ENCODE measurements around the gene HGFAC.
A peak's percentile ranks its signal among the peaks of the same experiment; 100 is the strongest.

Gene HGFAC

DNA sequence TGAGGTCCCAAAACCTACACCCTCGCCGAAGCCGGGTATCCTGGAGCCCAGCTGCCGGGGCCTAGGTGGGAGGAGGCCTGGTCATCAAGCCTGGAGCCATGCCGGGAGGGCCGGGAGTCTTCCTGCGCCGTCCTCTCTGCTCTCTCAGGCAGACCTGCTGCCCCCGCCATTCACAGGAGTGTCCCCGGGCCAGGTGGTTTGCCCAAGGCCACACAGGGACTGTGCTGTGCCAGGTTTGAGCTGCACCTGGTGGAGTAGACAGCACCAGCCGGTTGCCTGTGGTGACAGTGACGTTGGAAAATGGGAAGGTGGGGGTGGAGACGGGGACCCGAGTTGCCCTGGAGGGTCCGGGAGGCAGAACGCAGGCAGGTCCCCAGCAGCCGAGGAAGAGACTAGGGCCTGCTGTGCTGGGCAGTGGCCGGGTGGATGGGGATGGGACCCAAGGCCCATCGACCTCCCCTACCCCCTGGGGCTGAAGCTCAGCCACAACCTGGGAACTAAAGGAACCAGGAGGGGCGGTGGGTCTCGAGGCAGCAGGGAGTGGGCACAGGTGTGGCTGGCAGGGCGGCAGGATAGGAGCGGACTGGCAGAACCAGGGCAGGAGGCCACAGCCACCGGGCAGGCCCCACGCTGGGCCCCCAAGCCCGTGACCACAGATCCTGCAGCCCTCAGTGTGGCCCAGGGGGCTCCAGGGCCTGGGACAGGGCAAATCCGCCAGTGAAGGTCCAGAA, 30.8 kb downstream of the HGFAC start:
- DNase-seq (ENCODE audit: low spot score) (no peak), FAIRE-seq (no peak)

GRCh38 chr4:3473181-3473950, 31.6 kb downstream of the HGFAC start:
- FAIRE-seq (no peak), DNase-seq (ENCODE audit: low spot score) (no peak)

DNA sequence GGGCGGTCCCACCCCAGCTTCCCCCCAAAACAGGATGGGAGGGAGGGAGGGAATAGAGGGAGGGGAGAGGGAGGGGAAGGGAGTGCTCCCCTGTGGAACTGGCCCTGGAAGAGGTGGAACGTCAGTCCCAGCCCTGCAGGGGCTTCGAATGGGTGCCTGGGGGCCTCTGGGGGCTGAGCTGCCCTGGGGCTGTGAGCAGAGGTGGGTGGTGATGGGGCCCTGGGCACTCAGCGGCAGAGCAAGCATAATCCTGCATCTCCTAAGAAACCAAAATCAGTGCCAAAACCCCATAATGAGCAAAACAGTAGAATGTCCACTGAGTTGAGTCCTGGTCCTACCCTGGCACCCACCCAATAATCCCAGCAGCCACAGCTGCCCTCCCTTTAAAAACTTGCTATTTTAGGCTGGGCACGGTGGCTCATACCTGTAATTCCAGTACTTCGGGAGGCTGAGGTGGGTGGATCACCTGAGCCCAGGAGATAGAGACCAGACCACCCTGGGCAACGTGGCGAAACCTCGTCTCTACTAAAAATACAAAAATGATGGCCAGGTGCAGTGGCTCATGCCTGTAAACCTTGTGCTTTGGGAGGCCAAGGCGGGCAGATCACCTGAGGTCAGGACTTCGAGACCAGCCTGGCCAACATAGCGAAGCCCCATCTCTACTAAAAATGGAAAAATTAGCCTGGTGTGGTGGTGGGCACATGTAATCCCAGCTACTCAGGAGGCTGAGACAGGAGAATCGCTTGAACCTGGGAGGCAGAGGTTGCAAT, 32.4 kb downstream of the HGFAC start:
- FAIRE-seq: no peak
- no peak for DNase-seq (ENCODE audit: low spot score)

GRCh38 chr4:3475041-3475712, 33.4 kb downstream of the HGFAC start:
- DNase-seq (ENCODE audit: low spot score) (no peak), FAIRE-seq (no peak)

- DNase-seq (ENCODE audit: low spot score) (no peak), FAIRE-seq (no peak)
These were observed 34.0 kb downstream of the HGFAC start for GRCh38 chr4:3475713-3476260.

DNA sequence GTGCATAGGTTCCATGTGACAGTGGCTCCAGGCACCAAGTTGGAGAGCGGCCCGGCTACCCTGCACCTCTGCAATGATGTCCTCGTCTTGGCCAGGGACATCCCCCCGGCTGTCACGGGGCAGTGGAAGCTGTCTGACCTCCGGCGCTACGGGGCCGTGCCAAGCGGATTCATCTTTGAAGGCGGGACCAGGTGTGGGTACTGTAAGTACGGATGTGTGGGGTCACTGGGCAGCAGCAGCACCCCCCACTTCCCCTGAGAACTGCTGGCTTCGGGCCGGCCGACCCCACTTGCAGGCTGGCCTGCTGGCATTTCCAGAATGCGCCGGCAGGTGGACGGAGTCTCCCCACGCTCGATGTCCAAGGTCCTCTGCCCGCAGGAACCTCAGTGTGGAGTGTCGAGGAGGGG, 34.6 kb downstream of the HGFAC start:
- no peak for DNase-seq (ENCODE audit: low spot score)
- FAIRE-seq: no peak

DNA sequence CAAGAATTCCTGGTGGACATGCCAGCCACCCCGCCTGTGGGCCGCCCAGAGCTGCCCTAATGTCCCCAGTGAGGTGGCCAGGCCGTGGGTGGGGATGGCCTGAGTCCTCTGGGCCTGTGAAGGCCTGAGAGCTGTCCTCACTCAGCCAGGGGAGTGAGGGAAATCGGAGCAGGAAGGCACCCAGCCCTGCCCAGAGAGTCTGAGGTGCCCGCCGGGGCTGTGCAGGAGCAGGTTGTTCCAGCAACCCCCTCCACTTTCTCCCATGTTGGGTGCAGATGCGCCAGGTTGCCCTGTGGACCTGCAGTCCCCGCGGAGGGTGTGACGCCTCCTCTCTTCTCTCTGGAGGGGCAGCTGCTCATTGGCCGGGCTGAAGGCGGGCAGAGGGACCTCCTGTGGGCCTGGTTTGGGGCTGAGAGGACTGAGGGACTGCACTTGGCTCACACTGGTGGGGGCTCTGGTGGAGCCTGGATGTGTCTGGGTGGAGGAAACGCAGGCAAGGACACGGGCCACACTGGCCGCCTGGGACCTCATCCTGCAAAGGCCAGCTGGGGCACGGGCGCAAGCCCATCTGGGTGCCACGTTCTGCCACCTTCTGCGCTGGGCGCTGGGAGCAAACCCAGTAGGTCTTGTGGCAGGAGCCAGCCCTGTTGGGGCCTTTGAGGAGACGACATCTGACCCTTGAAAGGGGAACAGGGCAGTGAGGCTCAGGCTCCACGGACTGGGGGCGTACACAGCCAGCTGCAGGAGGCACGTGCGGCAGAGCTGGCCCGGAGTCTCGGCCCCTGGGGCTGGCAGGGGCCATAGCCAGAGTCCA, 35.4 kb downstream of the HGFAC start:
- no peak for DNase-seq (ENCODE audit: low spot score)
- FAIRE-seq: no peak

GRCh38 chr4:3477750-3478430, 36.1 kb downstream of the HGFAC start:
- FAIRE-seq: no peak

GRCh38 chr4:3478446-3479357, 36.9 kb downstream of the HGFAC start:
- DNase-seq (ENCODE audit: low spot score) (no peak), FAIRE-seq (no peak)

More at GRCh38 chr4:3477750-3478430, 36.1 kb downstream of the HGFAC start:
- DNase-seq (ENCODE audit: low spot score): no peak

GRCh38 chr4:3479358-3480101, 37.8 kb downstream of the HGFAC start:
- DNase-seq (ENCODE audit: low spot score): no peak

GRCh38 chr4:3480528-3481112, 38.9 kb downstream of the HGFAC start:
- DNase-seq (ENCODE audit: low spot score): peak; percentile 79

More at GRCh38 chr4:3479358-3480101, 37.8 kb downstream of the HGFAC start:
- FAIRE-seq: no peak

GRCh38 chr4:3481113-3481531, 39.4 kb downstream of the HGFAC start:
- FAIRE-seq: no peak
- no peak for DNase-seq (ENCODE audit: low spot score)

More at GRCh38 chr4:3480528-3481112, 38.9 kb downstream of the HGFAC start:
- FAIRE-seq: no peak

- no peak for DNase-seq (ENCODE audit: low spot score)
- no peak for FAIRE-seq
These were observed 40.1 kb downstream of the HGFAC start for GRCh38 chr4:3481783-3482393.

DNA sequence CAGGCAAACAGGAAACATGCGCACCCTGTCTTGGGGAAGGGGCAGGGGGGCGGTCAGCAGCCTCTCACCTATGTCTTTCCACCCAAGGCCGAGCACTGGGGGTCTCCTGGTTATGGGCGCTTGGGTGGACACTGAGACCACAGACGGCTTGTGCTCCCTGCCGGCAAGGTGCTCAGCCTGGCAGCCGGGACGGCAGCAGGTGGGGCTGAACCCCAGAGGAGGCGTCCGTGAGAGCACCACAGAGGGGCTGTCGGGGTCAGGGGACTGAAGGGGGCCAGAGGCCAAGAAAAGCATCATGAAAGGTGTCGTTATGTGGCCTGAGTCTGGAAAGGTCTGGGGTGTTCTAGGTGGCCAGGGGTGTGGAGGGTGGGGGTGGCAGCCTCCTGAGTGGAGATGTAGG, 40.9 kb downstream of the HGFAC start:
- FAIRE-seq (no peak), DNase-seq (ENCODE audit: low spot score) (no peak)

- no peak for DNase-seq (ENCODE audit: low spot score)
- no peak for FAIRE-seq
These were observed 41.7 kb downstream of the HGFAC start for GRCh38 chr4:3483471-3483921.

DNA sequence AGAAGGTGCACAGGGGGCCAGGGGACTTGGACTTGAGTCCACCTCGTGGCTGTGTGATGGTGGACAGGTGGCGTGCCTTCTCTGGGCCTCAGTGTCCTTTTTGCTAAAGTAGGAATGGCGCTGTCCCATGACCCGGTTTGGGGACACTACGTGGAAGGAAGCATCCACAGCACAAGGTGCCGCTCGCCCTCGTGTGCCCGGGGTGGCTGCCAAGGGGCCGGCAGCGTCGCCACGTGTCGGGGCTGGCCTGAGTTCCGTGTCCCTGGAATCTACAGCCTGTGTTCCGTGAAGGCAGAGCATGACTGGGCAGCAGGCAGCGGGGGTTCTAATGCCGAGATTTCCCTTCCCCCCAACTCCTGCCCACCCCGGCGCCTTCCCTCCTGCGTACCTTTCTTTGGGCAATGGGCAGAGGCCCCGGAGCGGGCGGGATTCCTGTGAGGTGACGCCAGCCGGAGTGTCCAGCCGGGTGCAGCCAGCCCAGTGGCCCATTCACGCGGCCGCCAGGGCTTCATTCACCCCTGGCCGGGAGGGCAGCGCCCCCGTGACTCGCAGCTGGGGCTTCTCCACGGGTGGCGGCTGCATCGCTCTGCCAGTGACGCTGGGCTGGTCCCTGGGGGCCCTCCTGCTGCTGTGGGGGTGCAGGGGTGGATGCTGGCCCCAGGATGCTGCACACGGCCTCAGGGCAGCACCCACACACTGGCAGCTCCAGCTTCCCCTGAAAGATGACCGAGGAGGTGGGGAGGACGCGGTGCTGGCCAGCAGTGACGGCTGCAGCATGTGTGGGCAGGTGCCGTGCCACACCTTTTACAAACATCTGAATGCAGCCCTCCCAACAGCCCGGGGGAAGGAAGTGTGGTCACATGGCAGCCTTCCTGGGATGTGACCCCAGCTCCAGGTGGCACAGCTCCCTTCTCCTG, 42.5 kb downstream of the HGFAC start:
- no peak for DNase-seq (ENCODE audit: low spot score)
- FAIRE-seq: no peak
